ENCODE data around the gene PIERCE2.

GRCh38 chr15:55360256-55360655, 48.0 kb upstream of the PIERCE2 start:
- TF ChIP-seq CTCF (conservative IDR thresholded peaks at IDR 0.05 in 1 of 2, IDR thresholded peaks at IDR 0.05 in 1 of 2; ENCODE audit: extremely low read depth in 1 of 2, insufficient read depth in 1 of 2, low read depth in 1 of 2, low read length in 2 of 2) (no peak), EZH2 (IDR thresholded peaks at IDR 0.05; ENCODE audit: borderline replicate concordance, low read length) (no peak)
